H1 (cell line): Measurements from ENCODE around the gene PREX1. TPM values are rescaled to one million over a fixed set of nuclear protein-coding genes. Genes with fewer than 3 reads are reported as not detected.

Experiments
- CTCF ChIA-PET: fragments of 300-600 bp; sonication (Branson Sonifier 250); formaldehyde crosslinking; loops from one replicate; lab custom pipeline; 2021; ENCODE audit not compliant: partially characterized antibody; lab: Charles Lee
- POLR2A ChIA-PET: fragments of 300-600 bp; sonication (Branson Sonifier 250); formaldehyde crosslinking; loops from one replicate; lab custom pipeline; 2021; ENCODE audit warnings: inconsistent platforms; ENCODE audit not compliant: partially characterized antibody; lab: Charles Lee
- DNase-seq, 2 experiments: peaks; one replicate each; pipeline versions ENCODE4 v3.0.0 to v3.0.0-alpha.2; 2010 to 2022; ENCODE audit warnings: low spot score in 2 of 2, low read depth in 1 of 2, mixed read lengths in 1 of 2
- FAIRE-seq: peaks from 2 replicates; lab custom pipeline; 2011; peaks lifted over from hg19 to GRCh38; lab: Jason Lieb, UNC
- H2AFZ ChIP-seq: 2 replicates; pipeline ENCODE4 v1.8.1; 2012; ENCODE audit warnings: low read length, inconsistent platforms
- H2AK5ac ChIP-seq: 2 replicates; pipeline ENCODE4 v1.6.1; 2013; ENCODE audit warnings: low read depth, low read length
- H2BK120ac ChIP-seq: replicated peaks from 2 replicates; pipeline ENCODE3; 2013; ENCODE audit warnings: low read depth, low read length, inconsistent platforms
- H2BK12ac ChIP-seq: 2 replicates; pipeline ENCODE4 v1.6.1; 2013; ENCODE audit warnings: low read depth, low read length
- H2BK15ac ChIP-seq: 2 replicates; pipeline ENCODE4 v1.6.1; 2013; ENCODE audit warnings: low read length
- H2BK20ac ChIP-seq: 2 replicates; pipeline ENCODE4 v1.6.1; 2013; ENCODE audit warnings: low read length
- H2BK5ac ChIP-seq: 2 replicates; pipeline ENCODE4 v1.6.1; 2013; ENCODE audit warnings: low read depth, low read length
- H3K14ac ChIP-seq: 2 replicates; pipeline ENCODE4 v1.6.1; 2013; ENCODE audit warnings: inconsistent platforms; ENCODE audit not compliant: insufficient read length
- H3K18ac ChIP-seq: 2 replicates; pipeline ENCODE4 v1.6.1; 2013; ENCODE audit warnings: low read length; ENCODE audit errors: extremely low read depth
- H3K23ac ChIP-seq: 2 replicates; pipeline ENCODE4 v1.6.1; 2013; ENCODE audit warnings: inconsistent platforms; ENCODE audit not compliant: insufficient read length
- H3K23me2 ChIP-seq: 2 replicates; pipeline ENCODE4 v1.6.1; 2013; ENCODE audit warnings: low read depth, low read length
- H3K27ac ChIP-seq: 2 replicates; pipeline ENCODE4 v1.6.1; 2011; ENCODE audit warnings: low read depth, low read length, inconsistent platforms
- H3K27me3 ChIP-seq, 4 experiments: replicated peaks in 1 of 4; 1 replicate in 1 of 4; 2 replicates in 3 of 4; pipeline versions ENCODE4 v1.6.1 to v1.8.1; 2011 to 2013; ENCODE audit warnings: low read length in 3 of 4, mild to moderate bottlenecking in 3 of 4, inconsistent platforms in 2 of 4, mixed read lengths in 2 of 4, moderate library complexity in 1 of 4; ENCODE audit not compliant: control insufficient read depth in 3 of 4, insufficient read depth in 3 of 4; ENCODE audit errors: extremely low read depth in 1 of 4
- H3K36me3 ChIP-seq, 4 experiments: 2 replicates each; pipeline versions ENCODE4 v1.6.1 to v1.8.1; 2011 to 2013; ENCODE audit warnings: mild to moderate bottlenecking in 4 of 4, low read length in 3 of 4, moderate library complexity in 2 of 4, control low read depth in 1 of 4, inconsistent platforms in 1 of 4; ENCODE audit not compliant: insufficient read depth in 4 of 4, control insufficient read depth in 2 of 4
- H3K4ac ChIP-seq: replicated peaks from 2 replicates; pipeline ENCODE3; 2013; ENCODE audit warnings: low read length, low read depth, mixed read lengths, inconsistent platforms; ENCODE audit not compliant: insufficient read length
- H3K4me1 ChIP-seq, 4 experiments: replicated peaks in 1 of 4; 1 replicate in 1 of 4; 2 replicates in 3 of 4; pipeline versions ENCODE4 v1.6.1 to v1.8.1; 2011 to 2013; ENCODE audit warnings: low read length in 3 of 4, inconsistent platforms in 2 of 4, mixed read lengths in 1 of 4; ENCODE audit not compliant: insufficient read depth in 4 of 4, control insufficient read depth in 3 of 4
- H3K4me2 ChIP-seq, 2 experiments: 2 replicates each; pipeline versions ENCODE4 v1.6.1 to v1.8.1; 2011 to 2013; ENCODE audit warnings: low read depth in 2 of 2, low read length in 2 of 2, control low read depth in 1 of 2, inconsistent platforms in 1 of 2, mild to moderate bottlenecking in 1 of 2; ENCODE audit not compliant: insufficient read depth in 1 of 2
- H3K4me3 ChIP-seq, 4 experiments: fragments of 200-600, 300-600 bp in 1 of 4; sonication (generic), shearing (Covaris generic), sonication (Bioruptor Twin) in 1 of 4; 2 replicates each; pipeline versions ENCODE4 v1.5.1 to v1.8.1; 2011 to 2016; ENCODE audit warnings: low read length in 4 of 4, low read depth in 3 of 4, control low read depth in 2 of 4, inconsistent platforms in 2 of 4, mild to moderate bottlenecking in 2 of 4, mixed read lengths in 1 of 4, moderate library complexity in 1 of 4; ENCODE audit not compliant: insufficient read depth in 2 of 4; ENCODE audit errors: extremely low read depth in 1 of 4
- H3K56ac ChIP-seq: replicated peaks from 2 replicates; pipeline ENCODE3; 2013; ENCODE audit warnings: low read depth, mild to moderate bottlenecking, mixed read lengths, low read length, inconsistent platforms; ENCODE audit not compliant: insufficient read length
- H3K79me1 ChIP-seq: 2 replicates; pipeline ENCODE4 v1.6.1; 2013; ENCODE audit warnings: low read depth, low read length, control low read depth
- H3K79me2 ChIP-seq, 2 experiments: 2 replicates each; pipeline versions ENCODE4 v1.6.1 to v1.8.1; 2012 to 2013; ENCODE audit warnings: low read length in 2 of 2, mild to moderate bottlenecking in 2 of 2, inconsistent platforms in 1 of 2; ENCODE audit not compliant: insufficient read depth in 2 of 2, control insufficient read depth in 1 of 2
- H3K9ac ChIP-seq, 4 experiments: replicated peaks in 1 of 4; 1 replicate in 1 of 4; 2 replicates in 3 of 4; pipeline versions ENCODE4 v1.6.1 to v1.8.1; 2011 to 2013; ENCODE audit warnings: low read depth in 3 of 4, low read length in 3 of 4, control low read depth in 2 of 4, mild to moderate bottlenecking in 2 of 4, moderate library complexity in 2 of 4, inconsistent platforms in 1 of 4; ENCODE audit errors: extremely low read depth in 1 of 4
- H3K9me3 ChIP-seq, 2 experiments: 2 replicates each; pipeline versions ENCODE4 v1.6.1 to v1.8.1; 2012 to 2013; ENCODE audit warnings: mild to moderate bottlenecking in 2 of 2, moderate library complexity in 2 of 2, control low read depth in 1 of 2, inconsistent platforms in 1 of 2, low read depth in 1 of 2, low read length in 1 of 2, mixed read lengths in 1 of 2; ENCODE audit not compliant: insufficient read depth in 2 of 2
- H4K20me1 ChIP-seq, 2 experiments: replicated peaks in 1 of 2; 2 replicates each; pipeline versions ENCODE3 to v1.8.1; 2011 to 2013; ENCODE audit warnings: inconsistent platforms in 2 of 2, low read length in 2 of 2, mild to moderate bottlenecking in 1 of 2; ENCODE audit not compliant: insufficient read depth in 2 of 2, control insufficient read depth in 1 of 2
- H4K5ac ChIP-seq: 2 replicates; pipeline ENCODE4 v1.6.1; 2013; ENCODE audit warnings: low read length, low read depth, mixed read lengths, inconsistent platforms; ENCODE audit not compliant: insufficient read length
- H4K8ac ChIP-seq: 2 replicates; pipeline ENCODE4 v1.8.0; 2013; ENCODE audit warnings: mild to moderate bottlenecking, moderate library complexity, low read length, inconsistent platforms; ENCODE audit not compliant: insufficient read depth; ENCODE audit errors: extremely low read depth
- H4K91ac ChIP-seq: replicated peaks from 2 replicates; pipeline ENCODE3; 2013; ENCODE audit warnings: low read length, mixed read lengths, inconsistent platforms; ENCODE audit not compliant: insufficient read length
- HDAC2 ChIP-seq, 2 experiments: fragments of 300-600 bp in 1 of 2; sonication (generic) in 1 of 2; IDR thresholded peaks; 2 replicates each; pipeline ENCODE4 v1.6.1; 2011 to 2012; ENCODE audit warnings: low read depth in 2 of 2, low read length in 2 of 2, mild to moderate bottlenecking in 2 of 2, moderate library complexity in 2 of 2, borderline replicate concordance in 1 of 2, inconsistent platforms in 1 of 2
- MAFK ChIP-seq: IDR thresholded peaks from 2 replicates; pipeline ENCODE4 v1.6.1; 2012; ENCODE audit warnings: low read depth, mild to moderate bottlenecking, improper control_type of control experiment, low read length
- PHF8 ChIP-seq: fragments of 200-600 bp; sonication (generic); conservative IDR thresholded peaks from 2 replicates; pipeline ENCODE4 v1.7.1; 2012; ENCODE audit warnings: low read depth, mild to moderate bottlenecking, inconsistent platforms, low read length, moderate library complexity
- POLR2A ChIP-seq, 2 experiments: IDR thresholded peaks; 1 replicate in 1 of 2; 2 replicates in 1 of 2; pipeline ENCODE4 v1.6.1; 2011; ENCODE audit warnings: low read depth in 2 of 2, low read length in 2 of 2, mild to moderate bottlenecking in 2 of 2; ENCODE audit errors: control extremely low read depth in 1 of 2
- SP1 ChIP-seq: IDR thresholded peaks from 2 replicates; pipeline ENCODE4 v1.6.1; 2011; ENCODE audit warnings: low read depth, low read length
- WGBS, 2 experiments: shearing (Covaris generic) in 1 of 2; methylation state at CpG; one replicate each; pipeline versions ENCODE4 v1.1.6 to v1.1.7; 2013 to 2015; ENCODE audit warnings: low lambda C conversion rate in 2 of 2, mixed read lengths in 2 of 2, inconsistent platforms in 1 of 2, low coverage in 1 of 2, missing lambda C conversion rate in 1 of 2; ENCODE audit not compliant: insufficient replicate concordance in 2 of 2, insufficient coverage in 1 of 2, insufficient read length in 1 of 2; ENCODE audit errors: extremely low coverage in 1 of 2, missing lambda C conversion rate in 1 of 2; 5-methylcytosine and 5-hydroxymethylcytosine counted together
- polyA plus RNA-seq, 7 experiments: library from polyadenylated mRNA; depleted of rRNA in 3 of 7; stranded (reverse) in 5 of 7; unstranded in 2 of 7; fragments of >200 nt in 5 of 7; fragments of 200-250 nt in 2 of 7; gene quantifications; 1 replicate in 5 of 7; 2 replicates in 1 of 7; 4 replicates in 1 of 7; pipeline versions ENCODE4 v1.2.1 to v1.2.3, GENCODE V29; 2011 to 2013; ENCODE audit warnings: missing spikeins in 2 of 7, mixed read lengths in 2 of 7
- total RNA-seq: library from RNA; stranded (reverse); fragmentation: NEBNext Ultra II Directional; extraction: Animal tissue kit (Norgen Biotek cat#: 25700); gene quantifications from 2 replicates; pipeline ENCODE4 v1.2.1, GENCODE V29; 2021

Gene PREX1
- total and polyA plus RNA-seq, 2 of the 8 experiments (the other 6 are each of a cell fraction or from before 2014, with no cell fraction given): 10.7 to 12.8 TPM

DNA sequence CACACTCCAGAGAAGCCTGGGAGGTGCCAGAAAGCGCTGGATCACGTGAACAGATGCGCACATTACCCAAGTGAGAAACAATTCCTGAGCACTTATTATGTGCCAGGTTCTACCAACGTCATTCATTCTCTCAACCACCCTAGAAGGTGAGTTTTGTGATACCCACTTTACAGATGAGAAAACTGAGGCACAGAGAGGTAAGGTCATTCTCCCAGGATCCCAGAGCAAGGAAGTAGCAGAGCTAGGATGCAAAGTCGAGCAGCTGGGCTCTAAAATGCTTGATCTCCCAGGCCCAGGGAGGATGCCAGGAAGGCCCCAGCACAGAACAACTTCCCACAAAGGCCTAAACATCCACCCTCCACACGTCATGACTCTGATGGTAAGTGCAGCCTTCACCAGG, 85.6 kb downstream of the PREX1 start:
- Histone ChIP-seq H3K4ac (no peak overlapping the region), H3K9ac (no peak overlapping the region), H2BK15ac (no peak overlapping the region), H2BK12ac (peak overlapping the region; percentile 43; the same call in 1 of the 2 replicates), H3K18ac (no peak overlapping the region), H2AK5ac (no peak overlapping the region), H3K79me2 (no peaks in the 10 kb centered on the region), H4K20me1 (no peaks in the 10 kb centered on the region), H3K14ac (no peak overlapping the region), H3K56ac (no peak overlapping the region), H3K27ac (no peak overlapping the region), H2BK5ac (no peak overlapping the region), H2AFZ (no peak overlapping the region), H2BK20ac (no peak overlapping the region), H4K8ac (peak overlapping the region; percentile 30; the same call in 1 of the 2 replicates), H3K4me2 (no peak overlapping the region), H3K4me3 (no peak overlapping the region), H3K23me2 (no peaks in the 10 kb centered on the region), H3K9me3 (no peaks in the 10 kb centered on the region), H3K27me3 (no peaks in the 10 kb centered on the region), H3K23ac (no peak overlapping the region), H3K79me1 (no peaks in the 10 kb centered on the region), H4K5ac (no peak overlapping the region), H2BK120ac (no peak overlapping the region), H3K4me1 (peaks cover 0 to 12% (median 5%) of the 10 kb centered on the region in 4 experiments; a peak in 5 of 7 replicates), H4K91ac (no peak overlapping the region), H3K36me3 (no peaks in the 10 kb centered on the region)
- ChIA-PET POLR2A (no interaction called here), CTCF (interaction anchor here (1.1 to 2.1 kb wide), 2 partner anchors 36 to 85 kb away, joined by 3 to 6 read pairs; no protein-coding TSS in a partner anchor)
- 91% methylated on average over 6 of the region's 6 CpGs; no CpG with 5 or more reads in 1 of the 2 experiments for WGBS, 2 experiments
- DNase-seq: no peak
- FAIRE-seq: no peak
- TF ChIP-seq MAFK: no peak
- TF ChIP-seq HDAC2 (IDR thresholded peaks at IDR 0.05; ENCODE audit: borderline replicate concordance in 1 of 2, low read depth in 2 of 2, low read length in 2 of 2): no peak
- TF ChIP-seq PHF8: no peak
- TF ChIP-seq POLR2A (IDR thresholded peaks at IDR 0.05; ENCODE audit: control extremely low read depth in 1 of 2, low read depth in 2 of 2, low read length in 2 of 2): no peak
- TF ChIP-seq SP1: no peak
